ENCODE results near the gene DNAH14. TPM values are rescaled to one million over a fixed set of nuclear protein-coding genes. Genes with fewer than 3 reads are reported as not detected.

DNAH14 gene
- total RNA-seq, 2 donors from 2014 or later = 2.6 TPM; not detected in 1

DNA sequence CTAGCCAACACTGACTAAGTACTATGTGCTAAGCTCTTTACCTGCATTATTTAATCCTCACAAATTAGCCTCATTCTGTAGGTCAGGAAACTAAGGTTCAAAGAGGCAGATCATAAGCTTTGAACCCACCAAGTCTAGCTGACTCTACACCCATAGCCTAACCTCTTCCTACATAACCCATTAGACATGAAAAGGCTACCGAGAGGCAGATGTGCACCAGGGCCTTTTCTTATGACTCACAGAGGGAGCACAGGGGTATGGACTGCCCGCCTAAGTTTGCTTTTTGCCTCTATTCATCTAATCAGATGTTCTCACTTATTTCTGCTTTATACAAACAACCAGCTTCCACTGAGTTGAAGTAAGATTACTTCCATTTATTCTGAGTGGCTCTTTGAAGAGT is 466.9 kb downstream of the DNAH14 start:
- Histone ChIP-seq H3K27ac (no peak overlapping the region), H3K36me3 (peaks cover 13% of the 10 kb centered on the region), H3K4me1 (ENCODE audit: control insufficient read depth in 1 of 2, low read depth in 2 of 2) (no peaks in the 10 kb centered on the region), H3K4me3 (no peak overlapping the region), H3K27me3 (replicated peaks; ENCODE audit: insufficient read depth) (no peaks in the 10 kb centered on the region), H3K9me3 (no peaks in the 10 kb centered on the region)
- TF ChIP-seq, protein P1, sequence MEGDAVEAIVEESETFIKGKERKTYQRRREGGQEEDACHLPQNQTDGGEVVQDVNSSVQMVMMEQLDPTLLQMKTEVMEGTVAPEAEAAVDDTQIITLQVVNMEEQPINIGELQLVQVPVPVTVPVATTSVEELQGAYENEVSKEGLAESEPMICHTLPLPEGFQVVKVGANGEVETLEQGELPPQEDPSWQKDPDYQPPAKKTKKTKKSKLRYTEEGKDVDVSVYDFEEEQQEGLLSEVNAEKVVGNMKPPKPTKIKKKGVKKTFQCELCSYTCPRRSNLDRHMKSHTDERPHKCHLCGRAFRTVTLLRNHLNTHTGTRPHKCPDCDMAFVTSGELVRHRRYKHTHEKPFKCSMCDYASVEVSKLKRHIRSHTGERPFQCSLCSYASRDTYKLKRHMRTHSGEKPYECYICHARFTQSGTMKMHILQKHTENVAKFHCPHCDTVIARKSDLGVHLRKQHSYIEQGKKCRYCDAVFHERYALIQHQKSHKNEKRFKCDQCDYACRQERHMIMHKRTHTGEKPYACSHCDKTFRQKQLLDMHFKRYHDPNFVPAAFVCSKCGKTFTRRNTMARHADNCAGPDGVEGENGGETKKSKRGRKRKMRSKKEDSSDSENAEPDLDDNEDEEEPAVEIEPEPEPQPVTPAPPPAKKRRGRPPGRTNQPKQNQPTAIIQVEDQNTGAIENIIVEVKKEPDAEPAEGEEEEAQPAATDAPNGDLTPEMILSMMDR (IDR thresholded peaks at IDR 0.05) = no peak
- DNase-seq (ENCODE audit: low spot score) (no peak), ATAC-seq (ENCODE audit: insufficient number of reproducible peaks, low FRiP score, low read depth) (no peak)

- no peak for ATAC-seq (ENCODE audit: insufficient number of reproducible peaks, low FRiP score, low read depth)
- Histone ChIP-seq H3K27ac (no peak overlapping the region), H3K27me3 (replicated peaks; ENCODE audit: insufficient read depth) (no peaks in the 10 kb centered on the region), H3K36me3 (peaks cover 24% of the 10 kb centered on the region), H3K4me3 (no peak overlapping the region), H3K9me3 (no peaks in the 10 kb centered on the region), H3K4me1 (ENCODE audit: control insufficient read depth in 1 of 2, low read depth in 2 of 2) (no peaks in the 10 kb centered on the region)
- DNase-seq (ENCODE audit: low spot score) = no peak
- TF ChIP-seq, protein P1 (IDR thresholded peaks at IDR 0.05) = no peak
These were observed 471.5 kb downstream of the DNAH14 start for GRCh38 chr1:225400968-225401367.

- ATAC-seq (ENCODE audit: insufficient number of reproducible peaks, low FRiP score, low read depth) (no peak), DNase-seq (ENCODE audit: low spot score) (no peak)
- peaks cover 29% of the 10 kb centered on the region for H3K36me3 ChIP-seq
- TF ChIP-seq, protein P1 (IDR thresholded peaks at IDR 0.05) = no peak
- no peaks in the 10 kb centered on the region for H3K4me1 ChIP-seq (ENCODE audit: control insufficient read depth in 1 of 2, low read depth in 2 of 2)
- no peak overlapping the region for H3K4me3 ChIP-seq
- H3K9me3 ChIP-seq = no peaks in the 10 kb centered on the region
- no peaks in the 10 kb centered on the region for H3K27me3 ChIP-seq (replicated peaks; ENCODE audit: insufficient read depth)
- H3K27ac ChIP-seq = no peak overlapping the region
These were observed 477.7 kb downstream of the DNAH14 start for GRCh38 chr1:225406976-225407725.

- H3K27me3 ChIP-seq (replicated peaks; ENCODE audit: insufficient read depth) = no peaks in the 10 kb centered on the region
- TF ChIP-seq, protein P1 (IDR thresholded peaks at IDR 0.05) = no peak
- no peaks in the 10 kb centered on the region for H3K9me3 ChIP-seq
- DNase-seq (ENCODE audit: low spot score) (no peak), ATAC-seq (ENCODE audit: insufficient number of reproducible peaks, low FRiP score, low read depth) (no peak)
- H3K27ac ChIP-seq = no peak overlapping the region
- peaks cover 31% of the 10 kb centered on the region for H3K36me3 ChIP-seq
- no peaks in the 10 kb centered on the region for H3K4me1 ChIP-seq (ENCODE audit: control insufficient read depth in 1 of 2, low read depth in 2 of 2)
- H3K4me3 ChIP-seq = no peak overlapping the region
These were observed 478.3 kb downstream of the DNAH14 start for GRCh38 chr1:225407755-225408154.

GRCh38 chr1:225408249-225408648 is 478.8 kb downstream of the DNAH14 start:
- TF ChIP-seq, protein P1 (IDR thresholded peaks at IDR 0.05) = no peak
- H3K9me3 ChIP-seq = no peaks in the 10 kb centered on the region
- H3K4me1 ChIP-seq (ENCODE audit: control insufficient read depth in 1 of 2, low read depth in 2 of 2) = no peaks in the 10 kb centered on the region
- H3K27ac ChIP-seq = no peak overlapping the region
- H3K27me3 ChIP-seq (replicated peaks; ENCODE audit: insufficient read depth) = no peaks in the 10 kb centered on the region
- no peak for ATAC-seq (ENCODE audit: insufficient number of reproducible peaks, low FRiP score, low read depth)
- peaks cover 26% of the 10 kb centered on the region for H3K36me3 ChIP-seq
- H3K4me3 ChIP-seq = no peak overlapping the region
- DNase-seq (ENCODE audit: low spot score) = no peak

Data from thoracic aorta (tissue), 2 donors.